AG20443 (cell line): ENCODE results near the gene PACC1.
"Not testable (repeated sequence)": the region's sequence is repeated elsewhere in the genome, so short reads cannot be mapped to it uniquely, and the experiment has no call there.

Source experiments
- DNase-seq: peaks from one replicate; pipeline ENCODE4 v3.0.0; 2012; ENCODE audit warnings: low spot score, mixed read lengths

PACC1 gene

DNA sequence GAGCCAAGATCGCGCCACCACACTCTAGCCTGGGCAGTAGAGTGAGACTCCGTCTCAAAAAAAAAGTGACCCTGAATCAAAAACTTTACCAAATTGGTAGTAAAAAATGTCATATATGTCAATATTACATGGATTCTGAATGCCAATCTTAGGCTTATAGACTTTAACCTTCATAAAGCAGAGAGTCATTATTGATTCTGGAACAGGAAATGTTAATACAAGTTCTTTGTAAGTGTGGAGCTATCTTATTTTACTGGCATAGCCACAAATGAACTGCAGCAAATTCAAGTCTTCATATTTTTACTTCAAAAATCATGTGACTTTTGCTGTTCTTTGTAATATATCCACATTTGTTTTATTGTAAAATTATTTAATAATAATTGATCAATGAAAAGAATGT lies 88.1 kb downstream of the PACC1 start:
- DNase-seq = no peak

DNA sequence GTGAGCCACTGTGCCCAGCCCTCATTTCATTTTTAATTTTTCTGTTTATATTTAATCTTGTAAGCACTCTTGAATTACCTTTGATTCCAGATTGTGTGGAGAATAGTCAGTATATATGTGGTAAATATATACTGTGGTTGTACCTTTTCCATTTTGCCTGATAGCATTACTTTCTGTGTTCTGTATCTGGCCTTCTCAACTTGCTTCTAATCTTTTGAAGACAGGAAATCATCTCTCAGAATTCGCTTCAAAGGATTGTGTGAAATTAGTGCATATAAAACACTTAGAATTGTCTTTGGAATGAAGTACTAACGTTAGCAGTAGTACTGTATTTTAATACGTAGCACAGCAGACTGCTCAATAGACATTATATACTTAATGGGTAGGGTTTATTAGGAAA lies 91.6 kb downstream of the PACC1 start:
- no peak for DNase-seq

DNA sequence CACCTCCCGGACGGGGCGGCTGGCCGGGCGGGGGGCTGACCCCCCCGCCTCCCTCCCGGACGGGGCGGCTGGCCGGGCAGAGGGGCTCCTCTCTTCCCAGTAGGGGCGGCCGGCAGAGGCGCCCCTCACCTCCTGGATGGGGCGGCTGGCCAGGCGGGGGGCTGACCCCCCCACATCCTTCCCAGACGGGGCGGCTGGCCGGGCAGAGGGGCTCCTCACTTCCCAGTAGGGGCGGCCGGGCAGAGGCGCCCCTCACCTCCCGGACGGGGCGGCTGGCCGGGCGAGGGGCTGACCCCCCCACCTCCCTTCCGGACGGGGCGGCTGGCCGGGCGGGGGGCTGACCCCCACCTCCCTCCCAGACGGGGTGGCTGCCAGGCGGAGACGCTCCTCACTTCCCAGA lies 93.7 kb downstream of the PACC1 start:
- not testable (repeated sequence) for DNase-seq

DNA sequence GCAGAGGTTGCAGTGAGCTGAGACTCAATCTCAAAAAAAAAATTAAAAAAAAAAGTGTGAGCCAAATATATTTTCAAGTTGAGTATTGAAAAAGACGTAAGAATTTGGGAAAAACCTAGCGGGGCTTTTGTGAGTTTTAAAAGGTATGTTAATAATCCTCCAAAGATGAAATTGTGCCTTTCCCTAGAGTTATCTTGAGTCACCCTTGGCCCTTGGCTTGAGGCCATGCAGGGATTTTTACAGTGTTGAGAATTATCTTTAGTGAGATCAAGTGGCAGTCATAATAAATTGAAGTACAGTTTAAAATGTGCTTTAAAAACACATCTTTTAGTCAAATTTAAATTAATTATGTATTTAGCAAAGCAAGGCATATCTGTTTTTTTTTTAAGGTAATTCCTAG lies 96.8 kb downstream of the PACC1 start:
- no peak for DNase-seq

DNA sequence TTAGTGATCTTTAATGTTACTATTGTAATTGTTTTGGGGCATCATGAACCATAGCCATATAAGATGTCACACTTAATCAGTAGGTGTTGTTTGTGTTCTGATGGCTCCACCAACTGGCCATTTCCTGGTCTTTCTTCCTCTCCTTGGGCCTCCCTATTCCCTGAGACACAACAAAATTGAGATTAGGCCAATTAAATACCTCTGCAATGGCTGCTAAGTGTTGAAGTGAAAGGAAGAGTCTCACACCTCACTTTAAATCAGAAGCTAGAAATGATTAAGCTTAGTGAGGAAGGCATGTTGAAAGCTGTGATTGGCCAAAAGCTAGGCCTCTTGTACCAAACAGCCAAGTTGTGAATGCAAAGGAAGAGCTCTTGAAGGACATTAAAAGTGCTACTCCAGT lies 98.8 kb downstream of the PACC1 start:
- DNase-seq = no peak

DNA sequence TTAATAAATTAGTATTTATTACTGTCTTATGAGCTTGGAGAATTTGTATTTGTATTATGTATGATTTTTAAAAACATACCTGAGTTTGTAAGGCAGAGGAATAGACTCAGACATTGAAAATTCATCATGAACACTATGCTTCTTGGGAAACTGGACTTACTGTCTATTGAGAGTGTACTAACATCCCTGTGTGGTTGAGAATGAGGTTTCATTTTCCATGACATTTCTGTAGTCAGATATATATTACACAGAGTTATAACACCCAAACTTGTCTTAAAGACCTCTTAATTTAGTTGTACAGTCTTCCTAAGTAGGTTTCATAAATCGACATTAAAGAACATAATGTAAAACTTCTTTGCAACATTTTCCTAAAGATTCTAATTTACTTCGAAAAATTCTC lies 99.5 kb downstream of the PACC1 start:
- no peak for DNase-seq
